IMR-90 (cell line): ENCODE results near the gene RIOX2. TPM values are rescaled to one million over a fixed set of nuclear protein-coding genes. Genes with fewer than 3 reads are reported as not detected.

Experiments
- ATAC-seq: fragments of 200-7000 bp; cut with Tn5 transposase; 2 replicates; pipeline ENCODE4 v1.9.1; 2020; ENCODE audit warnings: low read depth, mild to moderate bottlenecking, moderate library complexity
- BruUV-seq: library from RNA; stranded (reverse); fragments of 400-500 nt; replicated peaks from 2 replicates; lab custom pipeline; 2021; lab: Mats Ljungman, UMichigan
- CTCF ChIA-PET: fragments of 300-600 bp; formaldehyde crosslinking; extraction: SDS; loops from one replicate; lab custom pipeline; 2021; ENCODE audit warnings: antibody characterized with exemption; lab: Yijun Ruan, JAX
- POLR2A ChIA-PET: fragments of 300-600 bp; sonication (Branson Sonifier 250); formaldehyde crosslinking; loops from one replicate; lab custom pipeline; 2022; ENCODE audit warnings: antibody characterized with exemption; ENCODE audit not compliant: unreplicated experiment; lab: Charles Lee
- DNase-seq: peaks from one replicate; pipeline ENCODE4 v3.0.0; 2013
- H2AFZ ChIP-seq: replicated peaks from 2 replicates; pipeline ENCODE3; 2013; ENCODE audit warnings: low read length, mild to moderate bottlenecking; ENCODE audit not compliant: poor library complexity
- H2AK5ac ChIP-seq: 2 replicates; pipeline ENCODE4 v1.6.1; 2013; ENCODE audit warnings: low read depth, low read length, inconsistent platforms
- H2AK9ac ChIP-seq: replicated peaks from 2 replicates; pipeline ENCODE3; 2013; ENCODE audit warnings: mild to moderate bottlenecking, low read depth, low read length, moderate library complexity; ENCODE audit not compliant: poor library complexity
- H2BK120ac ChIP-seq: 2 replicates; pipeline ENCODE4 v1.6.1; 2013; ENCODE audit warnings: low read depth, low read length, inconsistent platforms
- H2BK15ac ChIP-seq: 3 replicates; pipeline ENCODE4 v1.6.1; 2013; ENCODE audit warnings: low read depth, low read length, inconsistent platforms
- H2BK20ac ChIP-seq: 2 replicates; pipeline ENCODE4 v1.6.1; 2013; ENCODE audit warnings: low read depth, mild to moderate bottlenecking, inconsistent platforms, low read length, moderate library complexity
- H2BK5ac ChIP-seq: 2 replicates; pipeline ENCODE4 v1.6.1; 2013; ENCODE audit warnings: mild to moderate bottlenecking, low read depth, low read length, inconsistent platforms; ENCODE audit not compliant: poor library complexity, severe bottlenecking
- H3K14ac ChIP-seq: replicated peaks from 2 replicates; pipeline ENCODE4 v1.6.1; 2013; ENCODE audit warnings: low read depth, low read length, inconsistent platforms
- H3K18ac ChIP-seq: 2 replicates; pipeline ENCODE4 v1.6.1; 2013; ENCODE audit warnings: low read depth, low read length, control low read depth
- H3K23ac ChIP-seq: 2 replicates; pipeline ENCODE4 v1.6.1; 2013; ENCODE audit warnings: low read depth, low read length, inconsistent platforms
- H3K27ac ChIP-seq: 2 replicates; pipeline ENCODE4 v1.5.1; 2013; ENCODE audit warnings: mild to moderate bottlenecking, control low read depth, low read length; ENCODE audit not compliant: insufficient read depth
- H3K27me3 ChIP-seq: 2 replicates; pipeline ENCODE4 v1.6.1; 2013; ENCODE audit warnings: low read length; ENCODE audit not compliant: control insufficient read depth, insufficient read depth
- H3K36me3 ChIP-seq: 2 replicates; pipeline ENCODE4 v1.6.1; 2013; ENCODE audit warnings: low read length, mixed read lengths; ENCODE audit not compliant: control insufficient read depth, insufficient read depth
- H3K4ac ChIP-seq: 2 replicates; pipeline ENCODE4 v1.6.1; 2013; ENCODE audit warnings: low read depth, low read length, inconsistent platforms
- H3K4me1 ChIP-seq: 2 replicates; pipeline ENCODE4 v1.6.1; 2013; ENCODE audit warnings: low read length, mixed read lengths; ENCODE audit not compliant: control insufficient read depth, insufficient read depth
- H3K4me2 ChIP-seq: 2 replicates; pipeline ENCODE4 v1.6.1; 2013; ENCODE audit warnings: low read depth, mild to moderate bottlenecking, control low read depth, low read length, moderate library complexity
- H3K4me3 ChIP-seq: 2 replicates; pipeline ENCODE4 v1.5.1; 2013; ENCODE audit warnings: low read depth, mild to moderate bottlenecking, control low read depth, low read length, moderate library complexity; ENCODE audit not compliant: insufficient read depth
- H3K56ac ChIP-seq: 2 replicates; pipeline ENCODE4 v1.6.1; 2013; ENCODE audit warnings: low read length, inconsistent platforms; ENCODE audit not compliant: insufficient read depth; ENCODE audit errors: extremely low read depth
- H3K79me1 ChIP-seq, 2 experiments: 2 replicates each; pipeline ENCODE4 v1.6.1; 2013; ENCODE audit warnings: low read length in 2 of 2, inconsistent platforms in 1 of 2, low read depth in 1 of 2
- H3K9ac ChIP-seq: 2 replicates; pipeline ENCODE4 v1.6.1; 2013; ENCODE audit warnings: low read depth, low read length, control low read depth
- H3K9me1 ChIP-seq: 2 replicates; pipeline ENCODE4 v1.6.1; 2013; ENCODE audit warnings: low read length, inconsistent platforms; ENCODE audit not compliant: insufficient read depth
- H3K9me3 ChIP-seq: 2 replicates; pipeline ENCODE4 v1.6.1; 2013; ENCODE audit warnings: low read length; ENCODE audit not compliant: control insufficient read depth, insufficient read depth
- H4K20me1 ChIP-seq: 2 replicates; pipeline ENCODE4 v1.6.1; 2013; ENCODE audit warnings: low read length, inconsistent platforms; ENCODE audit not compliant: insufficient read depth
- H4K5ac ChIP-seq: 2 replicates; pipeline ENCODE4 v1.6.1; 2013; ENCODE audit warnings: mild to moderate bottlenecking, low read depth, low read length, control low read depth
- H4K8ac ChIP-seq, 2 experiments: 2 replicates each; pipeline ENCODE4 v1.6.1; 2013; ENCODE audit warnings: low read depth in 2 of 2, low read length in 2 of 2, control low read depth in 1 of 2, inconsistent platforms in 1 of 2
- H4K91ac ChIP-seq: 2 replicates; pipeline ENCODE4 v1.6.1; 2013; ENCODE audit warnings: low read depth, low read length, inconsistent platforms; ENCODE audit not compliant: insufficient read depth
- BHLHE40 ChIP-seq: fragments of 150-350 bp; IDR thresholded peaks from 2 replicates; pipeline ENCODE4 v1.6.1; 2016; ENCODE audit warnings: mild to moderate bottlenecking, low read depth, low read length
- CEBPB ChIP-seq: IDR thresholded peaks from 2 replicates; pipeline ENCODE4 v1.6.1; 2012; ENCODE audit warnings: low read depth, low read length, improper control_type of control experiment
- CHD1 ChIP-seq: IDR thresholded peaks from 2 replicates; pipeline ENCODE4 v1.6.1; 2012; ENCODE audit warnings: low read depth, low read length, improper control_type of control experiment
- ELK1 ChIP-seq: fragments of 150-350 bp; IDR thresholded peaks from 2 replicates; pipeline ENCODE4 v1.6.1; 2016; ENCODE audit warnings: low read depth, mild to moderate bottlenecking, low read length, moderate library complexity, borderline replicate concordance
- FOS ChIP-seq: fragments of 150-350 bp; IDR thresholded peaks from 2 replicates; pipeline ENCODE4 v1.6.1; 2016; ENCODE audit warnings: low read depth, low read length
- MAFK ChIP-seq: IDR thresholded peaks from 2 replicates; pipeline ENCODE4 v1.6.1; 2012; ENCODE audit warnings: low read depth, low read length, improper control_type of control experiment
- MAZ ChIP-seq: IDR thresholded peaks from 2 replicates; pipeline ENCODE4 v1.6.1; 2012; ENCODE audit warnings: low read depth, mild to moderate bottlenecking, low read length, improper control_type of control experiment, moderate library complexity, borderline replicate concordance
- MXI1 ChIP-seq: IDR thresholded peaks from 2 replicates; pipeline ENCODE4 v1.6.1; 2012; ENCODE audit warnings: low read depth, mild to moderate bottlenecking, low read length, moderate library complexity, borderline replicate concordance
- NFE2L2 ChIP-seq: fragments of 150-350 bp; IDR thresholded peaks from 2 replicates; pipeline ENCODE4 v1.6.1; 2016; ENCODE audit warnings: low read depth, mild to moderate bottlenecking, low read length
- POLR2A ChIP-seq: IDR thresholded peaks from 2 replicates; pipeline ENCODE4 v1.6.1; 2012; ENCODE audit warnings: mild to moderate bottlenecking, low read depth, low read length
- RAD21 ChIP-seq: IDR thresholded peaks from 2 replicates; pipeline ENCODE4 v1.6.1; 2012; ENCODE audit warnings: low read length, improper control_type of control experiment
- RCOR1 ChIP-seq: IDR thresholded peaks from 2 replicates; pipeline ENCODE4 v1.6.1; 2012; ENCODE audit warnings: mild to moderate bottlenecking, low read length, improper control_type of control experiment; ENCODE audit not compliant: insufficient replicate concordance
- RFX5 ChIP-seq: IDR thresholded peaks from 2 replicates; pipeline ENCODE4 v1.8.0; 2012; ENCODE audit warnings: low read depth, mild to moderate bottlenecking, low read length, moderate library complexity
- SMC3 ChIP-seq: fragments of 150-350 bp; IDR thresholded peaks from 2 replicates; pipeline ENCODE4 v1.6.1; 2016; ENCODE audit warnings: low read depth, mild to moderate bottlenecking, antibody characterized with exemption, low read length, moderate library complexity
- WGBS, 2 experiments: methylation state at CpG; one replicate each; pipeline versions ENCODE4 v1.1.5 to v1.1.7; 2013; ENCODE audit warnings: missing lambda C conversion rate in 2 of 2; ENCODE audit not compliant: insufficient read length in 1 of 2; ENCODE audit errors: extremely low coverage in 2 of 2; 5-methylcytosine and 5-hydroxymethylcytosine counted together
- dilution Hi-C: fragments of 300-500 bp; cut with HindIII; formaldehyde crosslinking; loops from one replicate; pipeline ENCODE4 v1.14.3; 2018; ENCODE audit warnings: low sequenced_read_pairs; ENCODE audit not compliant: unreplicated experiment
- in situ Hi-C: fragments of 300-500 bp; cut with MboI; formaldehyde crosslinking; loops from 3 replicates; pipeline ENCODE4 v1.14.3; 2019; ENCODE audit warnings: low sequenced_read_pairs, inconsistent platforms, mixed read lengths
- intact Hi-C: fragments of 100-400 bp; cut with micrococcal nuclease; formaldehyde crosslinking; loops from 2 replicates; pipeline ENCODE4 v1.10.0; 2022
- polyA plus RNA-seq, 3 experiments: library from polyadenylated mRNA; depleted of rRNA; stranded (reverse); fragments of >200 nt; gene quantifications; 2 replicates each; pipeline ENCODE4 v1.2.3, GENCODE V29; 2012; ENCODE audit warnings: low replicate concordance in 1 of 3
- total RNA-seq: library from RNA; depleted of rRNA; stranded (reverse); fragments of >200 nt; gene quantifications from 2 replicates; pipeline ENCODE4 v1.2.3, GENCODE V29; 2012
- TF ChIP-seq, protein P1 (sequence below): conservative IDR thresholded peaks from 2 replicates; pipeline ENCODE4 v1.5.1; 2012; ENCODE audit warnings: mild to moderate bottlenecking, low read depth, low read length, improper control_type of control experiment
- TF ChIP-seq, protein P2 (sequence below): fragments of 150-350 bp; IDR thresholded peaks from 2 replicates; pipeline ENCODE4 v1.6.1; 2017; ENCODE audit warnings: mild to moderate bottlenecking, antibody characterized with exemption, low read length, low read depth

The RIOX2 gene
- total and polyA plus RNA-seq, 2 of the 4 experiments (the other 2 are of a cell fraction) = 17.2 to 26.7 TPM

GRCh38 chr3:97999103-97999502, 26.9 kb upstream of the RIOX2 start:
- WGBS, 2 experiments = 80% methylated on average over 1 of the region's 5 CpGs; no CpG with 5 or more reads in 1 of the 2 experiments
- Histone ChIP-seq H3K36me3 (no peaks in the 10 kb centered on the region), H2AFZ (no peak overlapping the region), H3K18ac (no peak overlapping the region), H3K4me2 (no peak overlapping the region), H3K23ac (no peak overlapping the region), H3K14ac (no peak overlapping the region), H3K9me3 (no peaks in the 10 kb centered on the region), H2BK120ac (no peak overlapping the region), H3K4ac (no peak overlapping the region), H3K4me1 (no peaks in the 10 kb centered on the region), H2AK9ac (no peak overlapping the region), H4K8ac (no peak overlapping the region), H3K27ac (no peak overlapping the region), H3K27me3 (peaks cover 3% of the 10 kb centered on the region; the same call in 1 of the 2 replicates), H4K91ac (no peak overlapping the region), H3K56ac (no peak overlapping the region), H2BK5ac (no peak overlapping the region), H2BK20ac (no peak overlapping the region), H2AK5ac (no peak overlapping the region), H3K79me1 (no peaks in the 10 kb centered on the region), H3K9ac (no peak overlapping the region), H3K9me1 (no peaks in the 10 kb centered on the region), H3K4me3 (no peak overlapping the region), H2BK15ac (no peak overlapping the region), H4K5ac (no peak overlapping the region), H4K20me1 (no peaks in the 10 kb centered on the region)
- no peak for TF ChIP-seq NFE2L2
- no peak for TF ChIP-seq RFX5
- TF ChIP-seq ELK1 = no peak
- no peak for TF ChIP-seq CHD1
- no peak for TF ChIP-seq MAFK
- TF ChIP-seq POLR2A = no peak
- TF ChIP-seq MXI1 = no peak
- TF ChIP-seq FOS = no peak
- TF ChIP-seq, protein P1, sequence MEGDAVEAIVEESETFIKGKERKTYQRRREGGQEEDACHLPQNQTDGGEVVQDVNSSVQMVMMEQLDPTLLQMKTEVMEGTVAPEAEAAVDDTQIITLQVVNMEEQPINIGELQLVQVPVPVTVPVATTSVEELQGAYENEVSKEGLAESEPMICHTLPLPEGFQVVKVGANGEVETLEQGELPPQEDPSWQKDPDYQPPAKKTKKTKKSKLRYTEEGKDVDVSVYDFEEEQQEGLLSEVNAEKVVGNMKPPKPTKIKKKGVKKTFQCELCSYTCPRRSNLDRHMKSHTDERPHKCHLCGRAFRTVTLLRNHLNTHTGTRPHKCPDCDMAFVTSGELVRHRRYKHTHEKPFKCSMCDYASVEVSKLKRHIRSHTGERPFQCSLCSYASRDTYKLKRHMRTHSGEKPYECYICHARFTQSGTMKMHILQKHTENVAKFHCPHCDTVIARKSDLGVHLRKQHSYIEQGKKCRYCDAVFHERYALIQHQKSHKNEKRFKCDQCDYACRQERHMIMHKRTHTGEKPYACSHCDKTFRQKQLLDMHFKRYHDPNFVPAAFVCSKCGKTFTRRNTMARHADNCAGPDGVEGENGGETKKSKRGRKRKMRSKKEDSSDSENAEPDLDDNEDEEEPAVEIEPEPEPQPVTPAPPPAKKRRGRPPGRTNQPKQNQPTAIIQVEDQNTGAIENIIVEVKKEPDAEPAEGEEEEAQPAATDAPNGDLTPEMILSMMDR = no peak
- no peak for TF ChIP-seq BHLHE40
- TF ChIP-seq RAD21 = no peak
- TF ChIP-seq RCOR1 = no peak
- no peak for TF ChIP-seq SMC3
- TF ChIP-seq, protein P2, sequence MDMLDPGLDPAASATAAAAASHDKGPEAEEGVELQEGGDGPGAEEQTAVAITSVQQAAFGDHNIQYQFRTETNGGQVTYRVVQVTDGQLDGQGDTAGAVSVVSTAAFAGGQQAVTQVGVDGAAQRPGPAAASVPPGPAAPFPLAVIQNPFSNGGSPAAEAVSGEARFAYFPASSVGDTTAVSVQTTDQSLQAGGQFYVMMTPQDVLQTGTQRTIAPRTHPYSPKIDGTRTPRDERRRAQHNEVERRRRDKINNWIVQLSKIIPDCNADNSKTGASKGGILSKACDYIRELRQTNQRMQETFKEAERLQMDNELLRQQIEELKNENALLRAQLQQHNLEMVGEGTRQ = no peak
- TF ChIP-seq CEBPB = no peak
- no peak for TF ChIP-seq MAZ
- ATAC-seq (no peak), DNase-seq (no peak)
- dilution Hi-C loops (no loop called here), intact Hi-C loops (no loop called here), in situ Hi-C loops (no loop called here)
- BruUV-seq = no TSS peak
- ChIA-PET POLR2A (no interaction called here), CTCF (interaction anchor here (1.2 kb wide), 1 partner anchor 15 kb away, joined by 3 read pairs; no protein-coding TSS in a partner anchor)
